Posterior cingulate gyrus (tissue), 11 donors: ENCODE data around the gene MAP2K5.

Experiments used
- DNase-seq, 10 donors: peaks; one replicate each; pipeline versions ENCODE4 v3.0.0 to v3.0.0-alpha.2; 2020 to 2021; ENCODE audit warnings: mixed read lengths in 3 of 10
- intact Hi-C: fragments of 100-400 bp; cut with DNase I; formaldehyde crosslinking; loops from one replicate; pipeline ENCODE4 v1.15.1; 2023

MAP2K5 gene

DNA sequence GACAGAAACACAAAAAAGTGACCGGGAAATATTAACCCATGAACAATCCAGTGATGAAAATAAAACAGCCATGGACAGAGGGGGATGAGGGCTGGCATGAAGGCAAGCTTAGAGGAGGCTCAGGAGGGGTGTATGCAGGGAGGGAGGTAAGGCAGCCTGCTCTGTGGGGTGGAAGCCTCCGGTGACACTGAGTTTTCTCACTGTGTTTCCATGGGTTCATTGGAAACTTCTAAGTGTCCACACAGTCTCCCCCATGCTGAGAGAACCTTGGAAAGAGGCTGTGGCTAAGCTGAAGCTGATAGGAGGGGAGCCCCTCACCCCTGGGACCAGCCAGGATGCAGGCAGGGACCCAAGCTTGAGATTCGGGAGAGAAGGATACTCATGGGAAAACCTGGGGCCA, 276.0 kb downstream of the MAP2K5 start:
- intact Hi-C loops, result no loop called here
- no peak for DNase-seq

DNA sequence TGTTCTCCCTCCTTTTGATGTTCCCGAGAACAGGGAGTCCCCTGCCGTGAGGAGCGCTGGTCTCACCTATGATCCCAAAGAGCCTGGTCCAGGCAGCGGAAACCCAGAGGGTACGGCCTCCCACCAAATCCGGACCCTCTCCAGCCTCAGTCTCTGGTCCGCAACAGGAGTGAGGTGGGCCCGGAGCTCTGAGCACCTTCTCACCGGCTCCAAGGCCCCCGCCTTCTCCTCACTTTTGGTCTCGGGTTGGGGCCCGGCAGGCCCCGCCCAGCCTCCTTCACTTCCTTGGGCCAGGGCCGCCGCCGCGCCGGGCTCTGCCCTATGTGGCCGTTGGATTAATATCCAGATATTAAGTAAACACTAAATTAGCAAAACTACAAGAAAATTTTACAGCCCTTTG, 277.1 kb downstream of the MAP2K5 start:
- intact Hi-C loops, result no loop called here
- peak in 4 of 10 donors; percentile 13 to 71 (median 48) for DNase-seq

DNA sequence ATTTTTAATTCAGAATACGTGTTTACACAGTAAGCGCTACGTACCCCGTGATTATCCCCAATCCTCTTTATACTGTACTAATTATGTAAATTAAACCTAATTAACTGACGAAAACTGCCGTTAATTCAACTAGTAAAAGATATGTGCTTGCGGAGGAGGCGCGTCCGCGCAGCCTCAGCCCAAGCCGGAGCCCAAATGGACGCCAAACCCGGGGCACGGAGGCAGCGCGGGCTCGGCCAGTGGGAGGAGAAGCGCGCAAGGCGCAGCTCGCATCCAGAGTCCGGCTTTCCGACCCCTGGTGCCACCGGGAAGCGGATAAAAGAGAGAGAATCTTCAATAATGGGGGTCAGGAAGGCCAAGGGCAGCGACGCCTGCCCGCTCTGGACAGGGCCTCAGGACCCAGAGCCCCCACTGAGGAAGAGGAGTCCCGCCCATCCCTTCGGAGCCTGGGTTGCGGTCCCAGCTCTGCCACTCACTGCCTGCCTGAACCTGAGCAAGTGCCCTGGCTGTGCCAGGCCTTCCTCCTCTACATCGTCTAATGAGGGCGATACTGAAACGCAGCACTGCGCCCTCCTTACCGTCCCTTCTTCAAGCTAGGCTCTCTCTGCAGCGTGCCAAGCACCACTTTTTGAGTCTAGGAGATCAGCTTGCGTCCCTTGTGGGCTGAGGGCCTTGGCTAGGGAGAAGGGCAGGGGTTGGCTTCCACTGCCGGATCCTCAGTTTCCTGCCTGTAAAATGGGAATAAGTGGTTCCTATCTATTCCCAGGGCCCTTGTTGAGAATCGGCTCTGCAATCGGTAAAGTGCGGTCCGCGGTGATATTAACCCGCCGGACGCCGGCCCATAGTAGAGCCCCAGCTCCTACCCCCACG, 277.9 kb downstream of the MAP2K5 start:
- peak in 4 of 10 donors; percentile 11 to 72 (median 46) for DNase-seq
- intact Hi-C loops, result no loop called here

DNA sequence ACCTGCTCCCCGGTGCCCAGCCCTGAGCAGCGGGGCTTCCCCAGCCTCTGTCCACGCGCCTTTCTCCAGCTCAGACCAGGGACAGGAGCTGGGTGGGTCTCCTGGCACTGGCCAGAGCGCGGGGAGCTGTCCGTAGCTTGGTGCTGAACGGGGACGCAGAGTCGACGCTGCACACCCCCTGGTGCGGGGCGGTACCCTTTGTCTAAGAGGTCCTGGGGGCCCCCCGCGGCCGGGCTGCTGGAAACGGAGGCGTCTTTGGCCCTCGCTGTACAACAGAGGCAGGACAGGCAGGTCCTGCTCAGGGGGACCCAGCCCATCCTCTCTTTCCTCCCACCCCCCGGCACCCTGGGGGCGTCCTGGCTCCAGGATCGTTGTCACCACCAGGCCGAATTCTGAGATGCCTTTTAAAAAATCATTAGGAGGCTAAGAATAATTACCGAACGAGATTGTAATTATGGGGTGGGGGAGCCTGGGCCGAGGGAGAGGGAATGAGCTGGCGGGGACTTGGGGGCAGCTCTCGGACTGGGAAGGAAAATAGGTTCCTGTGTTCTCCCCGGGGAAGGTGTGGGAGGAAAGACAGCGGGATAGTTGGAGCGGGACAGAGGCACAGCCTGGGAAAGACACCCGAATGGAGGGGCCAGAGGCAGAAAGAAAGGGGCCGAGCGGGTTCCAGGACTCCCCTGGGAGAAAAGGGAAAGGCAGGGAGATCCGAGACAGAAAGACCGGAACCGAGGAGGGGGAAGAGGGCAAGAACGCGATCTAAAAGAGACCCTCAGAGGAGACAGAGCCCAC, 278.7 kb downstream of the MAP2K5 start:
- intact Hi-C loops, result no loop called here
- DNase-seq, result peak in 3 of 10 donors; percentile 64 to 89 (median 78)

DNA sequence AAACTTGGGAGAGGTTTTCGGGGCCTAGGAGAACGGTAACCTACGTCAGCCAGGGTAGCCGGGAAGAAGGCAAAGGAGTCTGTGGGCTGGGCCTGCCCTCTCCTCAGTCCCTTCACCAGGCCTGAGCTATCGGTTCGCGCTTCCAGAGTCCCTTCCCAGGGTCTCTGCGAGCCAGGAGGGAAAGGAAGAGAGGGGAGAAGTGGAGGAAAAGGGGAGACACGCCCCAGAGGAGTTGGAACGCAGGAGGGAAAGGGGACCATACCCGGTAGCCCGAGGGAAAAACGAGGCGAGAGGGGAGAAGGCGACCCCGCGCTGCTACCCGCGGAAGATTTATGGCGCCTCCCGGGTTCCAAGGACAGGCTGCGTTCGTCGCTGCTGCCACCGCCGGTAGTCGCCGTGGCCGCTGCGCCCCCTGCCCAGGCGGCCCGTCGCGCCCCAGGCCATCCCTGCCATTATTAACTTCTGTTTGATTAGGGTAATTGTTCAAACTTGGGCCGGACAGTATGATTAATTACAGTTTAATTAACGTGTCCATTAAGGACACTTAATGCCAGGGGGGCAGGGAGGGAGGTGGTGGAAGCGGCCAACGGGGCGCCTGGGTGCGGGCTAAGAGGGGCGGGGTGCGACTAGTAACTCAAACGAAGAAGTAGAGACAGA, 279.4 kb downstream of the MAP2K5 start:
- DNase-seq, result peak in 3 of 10 donors; percentile 3 to 47 (median 35)
- intact Hi-C loops, result no loop called here

DNA sequence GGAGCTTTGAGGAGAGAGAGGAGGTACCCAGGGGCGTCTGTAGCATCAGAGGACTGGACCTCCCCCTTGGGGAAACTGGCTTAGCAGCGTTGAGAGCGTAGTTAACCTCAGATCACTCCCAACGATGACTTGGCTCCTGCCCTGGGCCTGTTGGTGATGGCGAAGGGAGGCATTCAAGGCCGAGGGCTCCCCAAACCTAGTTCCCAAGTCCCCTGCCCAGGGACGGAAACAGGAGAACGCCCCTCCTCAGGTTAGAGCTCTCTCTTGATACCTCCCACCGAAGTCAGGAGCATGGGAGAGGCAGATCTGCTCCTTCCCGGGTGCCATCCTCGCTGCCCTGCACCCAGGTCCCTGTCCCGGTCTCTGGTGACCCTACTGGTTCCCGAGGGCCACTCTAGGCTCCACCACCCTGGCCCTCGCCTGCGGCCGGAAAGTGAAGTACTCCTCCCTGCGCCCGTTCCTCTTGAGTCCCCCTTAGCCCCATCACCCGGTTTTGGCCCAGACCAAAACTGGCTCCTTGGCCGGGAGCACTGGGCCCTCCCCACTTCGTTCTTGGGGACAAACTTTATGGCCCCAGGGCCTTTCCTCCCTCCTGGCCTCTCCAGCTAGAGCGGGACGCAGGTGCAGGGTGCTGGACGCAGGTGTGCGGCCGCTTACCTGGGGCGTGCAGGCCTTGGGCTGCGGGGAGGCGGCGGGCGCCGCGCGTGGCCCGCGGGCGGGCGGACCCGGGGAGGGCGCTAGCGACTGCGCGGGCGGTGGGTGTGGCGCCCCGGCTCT, 280.2 kb downstream of the MAP2K5 start:
- DNase-seq, result peak in 2 of 10 donors; percentile 48
- intact Hi-C loops, result no loop called here

DNA sequence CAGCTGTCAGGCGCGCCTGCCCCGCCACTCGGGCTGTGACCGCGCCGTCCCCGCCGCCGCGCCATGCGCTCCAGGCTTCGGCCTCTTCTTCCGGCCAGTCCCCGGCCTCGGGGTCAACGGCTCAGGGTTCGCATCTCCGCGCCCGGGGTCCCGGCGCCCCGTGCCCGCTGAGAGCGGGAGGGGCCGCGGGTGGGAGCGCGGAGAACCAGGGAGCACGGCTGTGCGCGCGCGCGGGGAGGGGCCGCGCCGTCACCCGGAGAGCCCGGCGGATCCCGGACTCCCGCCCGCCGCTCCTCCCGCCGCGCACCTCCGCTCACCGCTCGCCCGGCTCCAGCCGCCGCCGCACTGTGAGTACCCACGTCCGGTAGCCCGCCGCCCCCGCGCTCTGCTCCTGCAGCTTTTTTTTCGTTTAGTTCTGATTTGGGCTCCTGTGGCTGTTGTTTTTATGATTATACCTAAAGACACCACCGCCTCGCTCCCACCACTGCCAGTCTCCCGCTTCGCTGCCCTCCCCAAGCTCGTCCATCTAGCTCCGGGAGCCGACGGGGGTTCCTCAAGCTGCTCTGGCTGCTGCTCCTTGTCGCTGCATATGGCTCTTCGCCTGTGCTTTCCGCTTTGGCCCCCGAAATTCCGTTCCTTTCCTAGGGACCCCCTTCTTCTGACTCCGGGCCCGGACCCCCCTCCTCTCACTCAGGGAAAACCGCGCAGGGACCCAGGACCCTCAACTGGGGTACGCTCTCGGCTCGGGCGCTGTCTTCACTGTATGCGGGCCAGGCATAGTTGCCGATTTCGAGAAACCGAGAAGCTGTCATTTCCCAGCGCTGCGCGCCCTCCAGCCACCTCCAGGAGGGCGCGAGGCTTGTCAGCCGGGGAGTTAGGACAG, 281.1 kb downstream of the MAP2K5 start:
- peak in 3 of 10 donors; percentile 60 to 81 (median 63) for DNase-seq
- intact Hi-C loops, result no loop called here

DNA sequence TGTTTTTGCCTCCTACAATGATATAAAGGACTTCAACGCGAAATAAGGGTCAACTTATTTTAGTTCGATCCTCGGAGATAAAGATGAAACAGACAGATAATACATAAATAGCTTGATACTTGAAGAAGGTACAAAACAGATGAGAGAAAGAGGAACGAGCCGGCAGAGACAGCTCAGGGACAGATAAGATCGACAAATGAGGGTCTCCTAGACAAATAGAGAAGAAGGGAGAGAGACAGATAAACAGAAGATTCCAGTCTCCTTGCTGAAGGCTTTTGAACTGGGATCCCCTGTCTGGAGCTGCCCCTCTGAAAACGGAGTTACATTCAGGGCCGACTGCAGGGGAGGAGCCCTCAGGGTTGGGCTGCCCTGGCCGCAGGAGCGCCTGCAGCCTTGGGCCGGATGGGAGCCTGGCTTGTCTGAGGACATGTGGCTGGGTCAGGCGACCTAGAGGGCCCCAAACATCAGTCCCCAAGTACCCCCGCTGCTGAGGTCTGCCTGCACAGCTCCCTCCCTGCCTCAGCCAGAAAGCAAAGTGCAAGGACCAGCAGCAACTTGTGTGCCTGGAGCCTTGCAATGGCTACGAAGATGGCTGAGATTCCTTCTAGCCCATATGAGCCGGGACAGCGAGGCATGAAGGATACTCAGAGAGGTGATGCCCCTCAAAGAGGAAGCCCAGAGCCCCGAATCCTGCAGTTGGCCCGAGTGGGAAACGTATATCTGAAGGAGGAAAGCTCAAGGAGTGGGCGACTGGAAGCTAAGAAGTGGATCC, 281.9 kb downstream of the MAP2K5 start:
- peak in 3 of 10 donors; percentile 18 to 80 (median 60) for DNase-seq
- intact Hi-C loops, result no loop called here

DNA sequence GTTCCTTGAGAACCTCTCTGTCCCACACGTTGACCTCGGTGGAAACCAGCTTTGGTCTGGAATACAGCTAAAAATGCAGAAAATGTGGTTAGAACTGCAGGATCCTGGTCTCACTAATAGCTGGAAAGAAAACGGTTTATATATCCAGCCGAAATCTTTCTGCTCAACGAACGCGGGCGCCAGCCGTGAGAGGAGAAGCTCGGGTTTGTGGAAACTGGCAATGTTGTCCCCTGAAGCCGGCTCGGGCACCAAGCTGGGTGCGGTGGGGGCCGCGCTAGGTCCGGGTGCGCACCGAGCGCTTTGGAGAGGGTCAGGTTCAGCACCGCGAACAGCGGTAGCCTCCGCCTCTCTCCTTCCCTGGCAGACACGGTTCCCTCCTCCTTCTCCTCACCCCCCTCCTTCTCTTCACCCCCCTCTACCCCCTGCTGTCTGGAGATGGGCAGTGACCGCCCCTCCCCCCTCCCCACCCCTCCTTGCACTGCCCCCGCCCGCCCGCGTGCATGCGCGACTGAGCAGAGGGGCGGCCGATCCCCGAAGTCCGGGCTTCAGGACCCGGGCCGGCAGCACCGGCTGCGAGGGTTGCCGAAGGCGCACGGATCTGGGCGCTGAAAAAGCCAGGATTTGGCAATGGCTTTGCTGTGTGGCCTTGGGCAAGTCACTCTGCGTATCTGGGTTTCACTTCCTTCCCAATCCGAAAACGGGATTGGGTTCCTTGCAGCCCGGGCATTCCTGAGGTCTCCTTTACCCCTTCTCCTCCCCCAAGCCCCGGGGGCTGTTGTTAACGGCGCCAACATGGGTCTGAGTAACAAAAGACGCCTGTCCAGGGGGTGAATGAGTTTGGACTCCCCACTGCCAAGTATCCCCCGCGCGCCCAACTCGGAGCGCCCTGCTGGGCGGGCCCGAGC, 282.7 kb downstream of the MAP2K5 start, which contains the start of gene SKOR1:
Gene SKOR1 (plus strand): TSS at position 534 of the 905 bp plus-strand sequence. CDS start 94 bp downstream, at position 628.
- DNase-seq, result peak in 2 of 10 donors; percentile 39 to 47
- intact Hi-C loops, result no loop called here

DNA sequence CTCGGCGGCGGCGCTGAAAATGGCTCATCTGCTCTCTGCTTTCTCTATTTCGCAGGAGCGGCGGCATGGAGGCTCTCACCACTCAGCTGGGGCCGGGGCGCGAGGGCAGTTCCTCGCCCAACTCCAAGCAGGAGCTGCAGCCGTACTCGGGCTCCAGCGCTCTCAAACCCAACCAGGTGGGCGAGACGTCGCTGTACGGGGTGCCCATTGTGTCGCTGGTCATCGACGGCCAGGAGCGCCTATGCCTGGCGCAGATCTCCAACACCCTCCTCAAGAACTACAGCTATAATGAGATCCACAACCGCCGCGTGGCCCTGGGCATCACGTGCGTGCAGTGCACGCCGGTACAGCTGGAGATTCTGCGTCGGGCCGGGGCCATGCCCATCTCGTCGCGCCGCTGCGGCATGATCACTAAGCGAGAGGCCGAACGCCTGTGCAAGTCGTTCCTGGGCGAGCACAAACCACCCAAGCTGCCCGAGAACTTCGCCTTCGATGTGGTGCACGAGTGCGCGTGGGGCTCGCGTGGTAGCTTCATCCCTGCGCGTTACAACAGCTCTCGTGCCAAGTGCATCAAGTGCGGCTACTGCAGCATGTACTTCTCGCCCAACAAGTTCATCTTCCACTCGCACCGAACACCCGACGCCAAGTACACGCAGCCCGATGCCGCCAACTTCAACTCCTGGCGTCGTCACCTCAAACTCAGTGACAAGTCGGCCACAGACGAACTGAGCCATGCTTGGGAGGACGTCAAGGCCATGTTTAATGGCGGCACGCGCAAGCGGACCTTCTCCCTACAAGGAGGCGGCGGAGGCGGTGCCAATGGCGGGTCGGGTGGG, 283.6 kb downstream of the MAP2K5 start:
- DNase-seq, result peak in 2 of 10 donors; percentile 39 to 79
- intact Hi-C loops, result no loop called here

DNA sequence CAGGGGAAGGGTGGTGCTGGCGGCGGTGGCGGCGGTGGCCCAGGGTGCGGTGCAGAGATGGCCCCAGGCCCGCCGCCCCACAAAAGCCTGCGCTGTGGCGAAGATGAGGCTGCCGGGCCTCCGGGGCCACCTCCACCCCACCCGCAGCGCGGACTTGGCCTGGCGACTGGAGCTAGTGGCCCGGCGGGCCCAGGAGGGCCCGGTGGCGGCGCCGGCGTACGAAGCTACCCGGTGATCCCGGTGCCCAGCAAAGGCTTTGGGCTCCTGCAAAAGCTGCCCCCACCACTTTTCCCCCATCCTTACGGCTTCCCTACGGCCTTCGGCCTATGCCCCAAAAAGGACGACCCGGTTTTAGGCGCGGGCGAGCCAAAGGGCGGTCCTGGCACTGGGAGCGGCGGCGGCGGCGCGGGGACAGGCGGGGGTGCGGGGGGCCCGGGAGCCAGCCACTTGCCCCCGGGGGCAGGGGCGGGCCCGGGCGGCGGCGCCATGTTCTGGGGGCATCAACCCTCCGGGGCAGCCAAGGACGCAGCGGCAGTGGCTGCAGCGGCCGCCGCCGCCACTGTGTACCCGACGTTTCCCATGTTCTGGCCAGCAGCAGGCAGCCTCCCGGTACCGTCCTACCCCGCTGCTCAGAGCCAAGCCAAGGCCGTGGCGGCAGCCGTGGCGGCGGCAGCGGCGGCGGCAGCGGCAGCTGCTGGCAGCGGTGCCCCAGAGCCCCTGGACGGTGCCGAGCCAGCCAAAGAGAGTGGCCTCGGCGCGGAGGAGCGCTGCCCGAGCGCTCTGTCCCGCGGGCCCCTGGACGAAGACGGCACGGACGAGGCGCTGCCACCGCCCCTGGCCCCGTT, 284.4 kb downstream of the MAP2K5 start:
- intact Hi-C loops, result no loop called here

DNA sequence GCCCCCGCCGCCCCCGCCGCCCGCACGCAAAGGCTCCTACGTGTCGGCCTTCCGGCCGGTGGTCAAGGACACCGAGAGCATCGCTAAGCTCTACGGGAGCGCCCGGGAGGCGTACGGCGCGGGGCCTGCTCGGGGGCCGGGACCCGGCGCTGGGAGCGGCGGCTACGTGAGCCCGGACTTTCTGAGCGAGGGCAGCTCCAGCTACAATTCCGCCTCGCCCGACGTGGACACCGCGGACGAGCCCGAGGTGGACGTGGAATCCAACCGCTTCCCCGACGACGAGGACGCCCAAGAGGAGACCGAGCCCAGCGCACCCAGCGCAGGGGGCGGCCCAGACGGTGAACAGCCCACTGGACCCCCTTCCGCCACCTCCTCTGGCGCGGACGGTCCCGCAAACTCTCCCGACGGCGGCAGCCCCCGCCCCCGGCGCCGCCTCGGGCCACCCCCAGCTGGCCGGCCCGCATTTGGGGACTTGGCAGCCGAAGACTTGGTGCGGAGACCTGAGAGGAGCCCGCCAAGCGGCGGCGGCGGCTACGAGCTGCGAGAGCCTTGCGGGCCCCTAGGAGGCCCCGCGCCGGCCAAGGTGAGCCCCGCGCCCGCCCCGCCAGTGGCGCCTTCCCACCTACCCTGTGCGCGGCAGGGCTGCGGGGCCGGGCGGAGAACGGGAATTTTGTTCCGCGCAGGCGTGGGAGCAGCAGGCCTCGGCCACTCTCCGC, 285.2 kb downstream of the MAP2K5 start:
- intact Hi-C loops, result no loop called here
- DNase-seq, result peak in 1 of 10 donors; percentile 50

More for the DNA sequence above, 284.4 kb downstream of the MAP2K5 start:
- peak in 1 of 10 donors; percentile 56 for DNase-seq

DNA sequence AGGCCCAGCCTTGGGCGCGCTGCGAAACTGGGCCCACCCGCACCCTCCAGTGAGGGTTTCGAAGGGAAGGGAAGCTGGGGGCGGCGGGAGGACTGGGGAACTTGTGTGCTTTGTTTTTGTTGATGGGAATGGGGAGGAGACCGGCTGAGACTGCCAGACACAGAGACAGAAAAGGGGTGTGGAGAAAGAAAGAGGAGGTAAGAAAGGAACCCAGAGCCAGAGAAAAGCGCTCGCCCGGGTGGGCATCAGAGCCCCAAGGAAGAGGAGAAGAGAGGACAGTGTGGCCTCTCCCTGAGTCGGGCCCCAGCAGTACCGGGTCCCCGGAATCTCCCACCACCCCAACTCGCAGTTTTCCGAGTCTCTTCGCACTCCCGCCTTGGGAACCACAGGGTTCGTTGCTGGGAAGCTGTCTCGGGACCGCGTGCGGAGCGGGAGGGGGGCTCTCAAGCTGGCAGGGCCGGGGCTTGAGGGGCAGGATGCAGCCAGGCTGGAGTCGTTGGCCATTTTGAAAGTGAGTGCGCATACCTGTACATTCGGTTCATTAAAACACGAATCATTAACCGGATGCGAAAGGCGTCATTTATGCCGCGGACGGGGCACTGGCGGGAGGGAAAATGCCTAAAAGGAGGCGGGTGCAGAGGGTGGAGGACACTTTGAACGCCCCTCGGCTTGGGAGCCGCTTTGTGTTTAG, 285.9 kb downstream of the MAP2K5 start:
- intact Hi-C loops, result no loop called here
- no peak for DNase-seq
